ENCODE results near the gene SYT12.

SYT12 gene

DNA sequence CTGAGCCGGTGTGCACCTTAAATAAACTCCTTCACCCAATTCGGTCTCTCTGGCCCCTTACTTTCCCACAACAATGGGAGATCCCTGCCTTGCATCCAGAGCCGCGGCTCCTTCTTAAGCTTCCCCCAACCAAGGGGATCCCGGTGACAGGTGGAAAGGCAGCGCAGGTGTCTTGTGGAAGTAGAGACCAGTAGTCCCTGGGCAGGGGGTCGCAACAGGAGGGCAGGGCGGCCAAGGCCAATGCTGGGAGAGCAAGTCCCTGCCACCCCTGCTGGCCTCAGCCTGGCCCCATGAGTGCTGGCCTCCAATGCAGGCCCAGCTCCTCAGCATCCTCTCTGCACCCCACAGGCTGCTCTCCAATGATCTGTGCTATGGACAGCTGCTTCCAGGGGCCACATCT lies 7.9 kb upstream of the SYT12 start:
- TF ChIP-seq CTCF (IDR thresholded peaks at IDR 0.05; ENCODE audit: low read depth, low read length) = no peak
- TF ChIP-seq EZH2phosphoT487 (IDR thresholded peaks at IDR 0.05; ENCODE audit: low read depth) = no peak
- Histone ChIP-seq H2AFZ (ENCODE audit: low read depth, low read length) (no peak overlapping the region), H3K36me3 (replicated peaks; ENCODE audit: low read depth, low read length) (no peaks in the 10 kb centered on the region)

GRCh38 chr11:67016550-67016949 lies 6.4 kb upstream of the SYT12 start:
- Histone ChIP-seq H3K9ac (ENCODE audit: low read length) (no peak overlapping the region), H2AFZ (ENCODE audit: low read depth, low read length) (no peak overlapping the region), H3K27me3 (ENCODE audit: low read depth, low read length) (peaks cover 5% of the 10 kb centered on the region; the same call in 1 of the 2 replicates), H3K4me3 (ENCODE audit: low read length) (no peak overlapping the region), H3K79me2 (ENCODE audit: low read length) (no peaks in the 10 kb centered on the region), H3K4me1 (ENCODE audit: low read length) (peaks cover 28% of the 10 kb centered on the region), H3K9me3 (ENCODE audit: insufficient read depth, low read length) (no peaks in the 10 kb centered on the region), H3K4me2 (ENCODE audit: low read length) (no peak overlapping the region), H3K36me3 (replicated peaks; ENCODE audit: low read depth, low read length) (no peaks in the 10 kb centered on the region), H3K27ac (ENCODE audit: low read length) (no peak overlapping the region), H4K20me1 (ENCODE audit: insufficient read depth, low read length) (no peaks in the 10 kb centered on the region)
- no peak for TF ChIP-seq EZH2phosphoT487 (IDR thresholded peaks at IDR 0.05; ENCODE audit: low read depth)
- no peak for TF ChIP-seq CTCF (IDR thresholded peaks at IDR 0.05; ENCODE audit: low read depth, low read length)

More for the DNA sequence above, 7.9 kb upstream of the SYT12 start:
- H3K4me1 ChIP-seq (ENCODE audit: low read length) = peaks cover 14% of the 10 kb centered on the region
- H3K4me3 ChIP-seq (ENCODE audit: low read length) = no peak overlapping the region
- H3K4me2 ChIP-seq (ENCODE audit: low read length) = no peak overlapping the region
- H3K79me2 ChIP-seq (ENCODE audit: low read length) = no peaks in the 10 kb centered on the region
- H3K27me3 ChIP-seq (ENCODE audit: low read depth, low read length) = no peaks in the 10 kb centered on the region
- no peak overlapping the region for H3K9ac ChIP-seq (ENCODE audit: low read length)
- no peak overlapping the region for H3K27ac ChIP-seq (ENCODE audit: low read length)
- no peaks in the 10 kb centered on the region for H3K9me3 ChIP-seq (ENCODE audit: insufficient read depth, low read length)
- H4K20me1 ChIP-seq (ENCODE audit: insufficient read depth, low read length) = no peaks in the 10 kb centered on the region

- Histone ChIP-seq H3K4me2 (ENCODE audit: low read length) (no peak overlapping the region), H2AFZ (ENCODE audit: low read depth, low read length) (no peak overlapping the region), H3K4me1 (ENCODE audit: low read length) (peaks cover 45% of the 10 kb centered on the region), H3K9me3 (ENCODE audit: insufficient read depth, low read length) (no peaks in the 10 kb centered on the region), H3K27ac (ENCODE audit: low read length) (no peak overlapping the region), H4K20me1 (ENCODE audit: insufficient read depth, low read length) (no peaks in the 10 kb centered on the region), H3K36me3 (replicated peaks; ENCODE audit: low read depth, low read length) (no peaks in the 10 kb centered on the region), H3K27me3 (ENCODE audit: low read depth, low read length) (peaks cover 34% of the 10 kb centered on the region), H3K4me3 (ENCODE audit: low read length) (no peak overlapping the region), H3K79me2 (ENCODE audit: low read length) (no peaks in the 10 kb centered on the region), H3K9ac (ENCODE audit: low read length) (no peak overlapping the region)
- TF ChIP-seq EZH2phosphoT487 (IDR thresholded peaks at IDR 0.05; ENCODE audit: low read depth) (no peak), CTCF (IDR thresholded peaks at IDR 0.05; ENCODE audit: low read depth, low read length) (no peak)
Measured at GRCh38 chr11:67020949-67021348, 2.0 kb upstream of the SYT12 start.

DNA sequence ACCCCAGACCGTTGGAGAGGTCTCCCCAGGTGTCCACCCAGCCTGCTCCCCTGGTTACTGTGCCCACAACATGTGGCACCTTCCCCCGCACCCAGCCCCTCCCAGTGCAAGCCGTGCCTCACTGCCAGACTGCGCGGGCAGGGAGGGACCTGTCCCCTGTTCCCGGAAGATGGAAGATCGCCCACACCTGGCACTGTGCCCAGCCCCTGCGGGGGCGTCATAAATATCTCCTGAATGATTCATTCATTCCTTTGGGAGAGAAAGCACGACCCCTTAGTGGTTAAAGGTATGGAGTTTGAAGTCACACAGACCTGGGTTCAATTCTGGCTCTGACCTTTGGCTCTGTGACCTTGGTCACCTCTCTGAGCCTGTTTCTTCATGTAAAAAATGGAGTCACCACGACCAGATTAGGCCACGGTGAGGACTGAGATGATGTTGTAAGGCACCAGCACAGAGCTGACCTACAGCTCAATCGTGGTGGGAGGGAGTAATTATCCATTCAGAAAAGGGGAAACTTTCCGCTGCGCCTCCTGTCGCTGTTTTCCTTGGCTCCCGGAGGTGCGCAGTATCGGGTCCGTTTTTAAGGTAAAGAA lies 497 bp upstream of the SYT12 start:
- no peak overlapping the region for H3K4me2 ChIP-seq (ENCODE audit: low read length)
- H3K9ac ChIP-seq (ENCODE audit: low read length) = no peak overlapping the region
- H2AFZ ChIP-seq (ENCODE audit: low read depth, low read length) = no peak overlapping the region
- no peaks in the 10 kb centered on the region for H4K20me1 ChIP-seq (ENCODE audit: insufficient read depth, low read length)
- no peaks in the 10 kb centered on the region for H3K9me3 ChIP-seq (ENCODE audit: insufficient read depth, low read length)
- H3K4me1 ChIP-seq (ENCODE audit: low read length) = peaks cover 45% of the 10 kb centered on the region
- peaks cover 43% of the 10 kb centered on the region for H3K27me3 ChIP-seq (ENCODE audit: low read depth, low read length)
- H3K27ac ChIP-seq (ENCODE audit: low read length) = no peak overlapping the region
- H3K36me3 ChIP-seq (replicated peaks; ENCODE audit: low read depth, low read length) = no peaks in the 10 kb centered on the region
- TF ChIP-seq EZH2phosphoT487 (IDR thresholded peaks at IDR 0.05; ENCODE audit: low read depth) = no peak
- no peak for TF ChIP-seq CTCF (IDR thresholded peaks at IDR 0.05; ENCODE audit: low read depth, low read length)
- no peaks in the 10 kb centered on the region for H3K79me2 ChIP-seq (ENCODE audit: low read length)
- H3K4me3 ChIP-seq (ENCODE audit: low read length) = no peak overlapping the region

Data from OCI-LY3 (cell line).